ENCODE measurements around the gene DLGAP3.

The DLGAP3 gene

GRCh38 chr1:34859446-34860200, 69.8 kb downstream of the DLGAP3 start, which contains the start of gene SMIM12:
SMIM12 (minus strand) TSS chr1:34859749; CDS start chr1:34855977, 3,772 bp downstream.
- TF ChIP-seq POLR2A (IDR thresholded peaks at IDR 0.05; ENCODE audit: low read length) (peak; percentile 97), GATA1 (IDR thresholded peaks at IDR 0.05; ENCODE audit: low read depth, low read length) (no peak)
- DNase-seq = peak; percentile 97

- peak; percentile 63 to 71 for DNase-seq
These were observed 70.5 kb downstream of the DLGAP3 start for GRCh38 chr1:34858901-34859445.

GRCh38 chr1:34856697-34857096, 72.8 kb downstream of the DLGAP3 start:
- no peak for TF ChIP-seq POLR2A (IDR thresholded peaks at IDR 0.05; ENCODE audit: low read length)
- no peak for TF ChIP-seq GATA1 (IDR thresholded peaks at IDR 0.05; ENCODE audit: low read depth, low read length)
- no peak for DNase-seq

More at GRCh38 chr1:34858901-34859445, 70.5 kb downstream of the DLGAP3 start:
- no peak for TF ChIP-seq GATA1 (IDR thresholded peaks at IDR 0.05; ENCODE audit: low read depth, low read length)
- no peak for TF ChIP-seq POLR2A (IDR thresholded peaks at IDR 0.05; ENCODE audit: low read length)

GRCh38 chr1:34852677-34853217, 76.7 kb downstream of the DLGAP3 start:
- DNase-seq = peak; percentile 95 to 96
- TF ChIP-seq GATA1 (IDR thresholded peaks at IDR 0.05; ENCODE audit: low read depth, low read length) = no peak
- no peak for TF ChIP-seq POLR2A (IDR thresholded peaks at IDR 0.05; ENCODE audit: low read length)

GRCh38 chr1:34851431-34852105, 77.9 kb downstream of the DLGAP3 start:
- TF ChIP-seq POLR2A (IDR thresholded peaks at IDR 0.05; ENCODE audit: low read length) (no peak), GATA1 (IDR thresholded peaks at IDR 0.05; ENCODE audit: low read depth, low read length) (no peak)
- DNase-seq = no peak

- no peak for DNase-seq
- TF ChIP-seq POLR2A (IDR thresholded peaks at IDR 0.05; ENCODE audit: low read length) (no peak), GATA1 (IDR thresholded peaks at IDR 0.05; ENCODE audit: low read depth, low read length) (no peak)
These were observed 79.1 kb downstream of the DLGAP3 start for GRCh38 chr1:34850382-34850781.

GRCh38 chr1:34847094-34847493, 82.4 kb downstream of the DLGAP3 start:
- no peak for DNase-seq

GRCh38 chr1:34846265-34846664, 83.2 kb downstream of the DLGAP3 start:
- DNase-seq = no peak
- no peak for TF ChIP-seq GATA1 (IDR thresholded peaks at IDR 0.05; ENCODE audit: low read depth, low read length)
- TF ChIP-seq POLR2A (IDR thresholded peaks at IDR 0.05; ENCODE audit: low read length) = no peak

More at GRCh38 chr1:34847094-34847493, 82.4 kb downstream of the DLGAP3 start:
- TF ChIP-seq POLR2A (IDR thresholded peaks at IDR 0.05; ENCODE audit: low read length) (no peak), GATA1 (IDR thresholded peaks at IDR 0.05; ENCODE audit: low read depth, low read length) (no peak)

- peak; percentile 56 to 60 for DNase-seq
- TF ChIP-seq GATA1 (IDR thresholded peaks at IDR 0.05; ENCODE audit: low read depth, low read length) (no peak), POLR2A (IDR thresholded peaks at IDR 0.05; ENCODE audit: low read length) (no peak)
These were observed 84.1 kb downstream of the DLGAP3 start for GRCh38 chr1:34845131-34845901.

- no peak for DNase-seq
- TF ChIP-seq GATA1 (IDR thresholded peaks at IDR 0.05; ENCODE audit: low read depth, low read length) (no peak), POLR2A (IDR thresholded peaks at IDR 0.05; ENCODE audit: low read length) (no peak)
These were observed 85.2 kb downstream of the DLGAP3 start for GRCh38 chr1:34844252-34844634.

- peak; percentile 57 to 81 for DNase-seq
- TF ChIP-seq POLR2A (IDR thresholded peaks at IDR 0.05; ENCODE audit: low read length) (no peak), GATA1 (IDR thresholded peaks at IDR 0.05; ENCODE audit: low read depth, low read length) (no peak)
These were observed 85.8 kb downstream of the DLGAP3 start for GRCh38 chr1:34843392-34844251.

- DNase-seq = no peak
- TF ChIP-seq GATA1 (IDR thresholded peaks at IDR 0.05; ENCODE audit: low read depth, low read length) (no peak), POLR2A (IDR thresholded peaks at IDR 0.05; ENCODE audit: low read length) (no peak)
These were observed 86.5 kb downstream of the DLGAP3 start for GRCh38 chr1:34842952-34843371.

Measured in erythroblast (primary cell).